Subcutaneous preadipocyte (primary cell): Measurements from ENCODE around the gene GBP4. TPM values are rescaled to one million over a fixed set of nuclear protein-coding genes. Genes with fewer than 3 reads are reported as not detected.

Experiments used
- total RNA-seq: library from RNA; depleted of rRNA; stranded (reverse); fragments of >200 nt; gene quantifications from 2 replicates; pipeline ENCODE4 v1.2.3, GENCODE V29; 2012

Gene GBP4
- total RNA-seq = under 0.01 and 0.37 TPM in 2 replicates

GRCh38 chr1:89198491-89199072, at the start of gene GBP4:
Gene GBP4, minus strand, starts transcription at chr1:89198942. Its CDS starts 108 bp downstream, at chr1:89198834.

DNA sequence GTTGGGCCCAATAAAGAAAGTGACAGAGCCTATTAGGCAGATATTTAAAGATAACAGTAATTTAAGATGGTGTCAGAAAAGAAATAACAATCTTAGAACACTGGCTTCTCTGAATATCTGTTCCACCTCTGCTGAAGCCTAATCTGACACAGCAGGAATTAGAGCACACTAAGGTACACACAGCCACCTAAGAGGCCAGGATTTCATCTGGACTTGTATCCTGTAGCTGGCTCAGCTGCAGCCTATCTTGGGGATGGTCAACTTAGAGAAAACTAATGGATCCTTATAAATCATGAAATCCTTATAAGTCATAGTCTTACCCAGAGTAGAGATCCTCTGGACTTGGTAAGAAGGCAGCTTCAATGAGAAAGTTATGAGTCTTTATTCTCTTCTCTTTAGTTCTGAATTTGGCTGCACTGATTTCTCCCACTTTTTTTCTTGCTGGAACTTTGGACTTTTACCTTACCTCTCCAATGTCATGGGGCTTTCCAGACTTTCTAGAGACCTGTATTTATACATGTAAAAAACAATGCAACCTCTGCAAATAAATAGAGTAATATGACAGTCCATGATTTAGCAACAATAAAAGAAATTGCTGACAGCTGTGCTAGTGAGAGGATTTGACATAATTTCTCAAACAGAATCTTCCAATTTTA, 23.0 kb downstream of the GBP4 start, which contains the start of gene GBP7:
Gene GBP7 (minus strand): TSS at position 403 of the 656 bp plus-strand sequence. CDS start 4,068 bp downstream, outside the sequence.

Other genes with a start within 250 kb of the GBP4 start
- gene KYAT3, start 206.3 kb downstream of the GBP4 start, total RNA-seq = 49.3 and 66.1 TPM in 2 replicates
- 12.5 and 17.2 TPM in 2 replicates for gene RBMXL1, start 206.3 kb downstream of the GBP4 start, total RNA-seq
- gene GBP3, start 176.1 kb downstream of the GBP4 start, total RNA-seq = 17.3 and 19.5 TPM in 2 replicates
- gene GBP1, start 133.7 kb downstream of the GBP4 start, total RNA-seq = 13.9 and 14.0 TPM in 2 replicates
- 2.7 and 15.1 TPM in 2 replicates for gene GBP2, start 72.8 kb downstream of the GBP4 start, total RNA-seq
- gene GBP7, start 22.9 kb downstream of the GBP4 start, total RNA-seq = not detected in 2 replicates
- not detected in 2 replicates for gene GBP5, start 73.9 kb upstream of the GBP4 start, total RNA-seq
- gene GBP6, start 165.1 kb upstream of the GBP4 start, total RNA-seq = not detected in 2 replicates